Endothelial cell of hepatic sinusoid (primary cell): Measurements from ENCODE around the gene PAX4.

Experiments used
- in situ Hi-C: cut with HindIII; loops from 2 replicates; pipeline ENCODE4 v1.10.0; 2017; ENCODE audit warnings: low sequenced_read_pairs

PAX4 gene

DNA sequence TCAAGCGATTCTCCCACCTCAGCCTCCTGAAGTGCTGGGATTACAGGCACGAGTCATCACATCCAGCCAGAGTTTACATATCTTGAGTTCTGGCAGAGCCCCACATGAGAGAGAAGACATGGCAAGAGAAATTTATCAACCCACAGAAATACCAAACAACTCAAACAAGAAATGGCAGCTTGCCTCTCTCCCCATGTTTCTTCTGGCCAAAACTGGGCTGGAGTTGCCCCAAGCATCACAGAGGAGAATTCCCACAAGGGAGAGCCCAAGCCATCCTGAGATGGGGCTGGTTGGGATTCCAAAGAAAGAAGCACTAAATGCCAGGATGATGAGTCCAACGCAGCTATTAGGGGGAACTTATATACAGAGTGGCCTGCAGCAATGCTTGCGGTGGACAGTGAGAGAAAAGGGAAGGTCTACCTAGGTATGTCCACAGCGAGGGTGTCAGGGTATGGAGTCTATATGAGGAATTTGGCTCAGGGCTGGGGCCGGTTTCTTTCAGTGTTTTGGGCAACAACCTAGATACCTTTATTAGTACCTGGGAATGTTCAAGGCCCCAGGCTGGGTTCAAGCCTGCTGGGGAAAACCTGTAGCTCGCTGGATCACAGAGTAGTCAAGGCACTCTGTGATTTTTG is 14.5 kb upstream of the PAX4 start:
- in situ Hi-C loops = no loop called here

DNA sequence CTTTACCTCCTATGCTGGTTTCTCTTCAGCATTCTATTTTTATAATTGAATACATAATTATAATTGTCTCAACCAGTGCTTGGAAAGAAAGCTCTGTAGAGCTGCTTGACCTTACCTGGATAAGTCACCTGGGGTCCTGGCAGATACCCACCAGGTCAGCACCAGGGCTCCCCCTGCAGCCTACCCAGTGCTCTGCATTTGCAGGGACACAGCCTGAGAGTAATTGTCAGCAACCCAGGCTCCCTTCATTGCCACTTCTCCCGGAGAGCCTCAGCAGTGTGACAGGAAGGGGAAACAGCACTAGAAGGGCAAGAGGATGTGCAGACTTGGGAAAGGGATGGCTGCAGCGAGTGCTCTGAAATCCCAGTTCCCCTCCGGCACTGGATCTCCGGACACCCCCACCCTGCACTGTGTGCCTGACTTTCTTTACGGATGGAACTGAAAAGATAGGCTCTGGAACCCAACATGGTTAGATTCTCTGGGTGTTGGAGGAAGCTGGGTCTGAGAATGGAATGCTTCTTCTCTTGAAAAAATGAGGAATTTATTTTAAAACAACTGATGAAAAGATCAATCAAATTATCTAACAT is 11.4 kb upstream of the PAX4 start:
- in situ Hi-C loops = no loop called here

GRCh38 chr7:127628445-127628844 is 10.5 kb upstream of the PAX4 start:
- in situ Hi-C loops = no loop called here

DNA sequence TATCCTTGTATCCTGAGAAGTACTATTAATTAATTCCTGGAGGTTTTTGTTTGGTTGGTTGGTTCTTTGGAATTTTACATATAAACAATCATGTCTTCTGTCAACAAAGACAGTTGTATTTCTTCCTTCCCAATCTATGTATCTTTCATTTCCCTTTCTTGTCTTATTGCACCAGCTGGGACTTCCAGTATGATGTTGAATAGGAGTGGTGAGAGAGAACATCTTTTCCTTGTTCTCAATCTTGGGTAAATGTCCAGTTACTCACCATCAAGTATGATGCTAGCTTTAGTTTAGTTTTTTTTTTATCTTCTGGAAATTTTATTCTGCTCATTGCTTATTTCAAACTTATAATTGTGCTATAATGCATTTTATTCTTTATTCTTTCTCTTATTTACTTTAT is 7.4 kb upstream of the PAX4 start:
- in situ Hi-C loops = no loop called here

- in situ Hi-C loops = no loop called here
Measured at GRCh38 chr7:127620406-127621233, 2.7 kb upstream of the PAX4 start.

DNA sequence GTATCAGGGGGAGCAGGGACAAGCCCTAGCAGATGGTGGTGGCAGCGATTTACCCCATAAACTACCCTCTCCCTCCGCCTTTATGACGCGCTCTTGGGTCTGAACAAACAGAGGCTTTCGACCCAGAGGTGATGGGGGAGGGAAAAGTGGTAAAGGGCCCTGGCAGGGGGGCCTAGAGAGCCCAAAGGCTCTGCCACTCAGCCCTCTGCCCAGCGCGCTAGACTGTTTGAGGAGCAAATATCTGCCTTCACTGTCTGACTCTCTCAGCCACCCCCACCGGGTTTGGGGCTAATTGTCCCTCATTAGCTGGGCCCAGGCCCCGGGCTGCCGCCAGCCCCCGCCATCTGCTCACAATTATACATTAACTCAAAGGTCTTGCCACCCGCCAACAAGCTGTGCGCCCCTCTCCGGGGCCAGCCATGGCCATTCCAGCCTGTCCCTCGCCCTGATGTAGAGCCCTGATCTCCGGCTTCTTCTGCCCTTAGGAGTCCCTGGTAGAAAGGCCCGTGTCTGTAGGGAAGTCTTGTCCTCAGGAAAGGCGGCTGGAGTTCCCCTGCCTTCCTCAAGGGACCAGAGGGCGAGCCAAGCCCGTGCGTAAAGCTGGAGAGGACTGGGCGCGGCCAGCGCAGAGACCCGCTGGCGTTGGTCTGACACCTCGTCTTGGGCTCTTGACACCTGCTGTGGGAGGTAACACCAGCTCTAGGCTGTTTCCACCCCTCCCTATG is 1.9 kb upstream of the PAX4 start:
- in situ Hi-C loops = no loop called here

DNA sequence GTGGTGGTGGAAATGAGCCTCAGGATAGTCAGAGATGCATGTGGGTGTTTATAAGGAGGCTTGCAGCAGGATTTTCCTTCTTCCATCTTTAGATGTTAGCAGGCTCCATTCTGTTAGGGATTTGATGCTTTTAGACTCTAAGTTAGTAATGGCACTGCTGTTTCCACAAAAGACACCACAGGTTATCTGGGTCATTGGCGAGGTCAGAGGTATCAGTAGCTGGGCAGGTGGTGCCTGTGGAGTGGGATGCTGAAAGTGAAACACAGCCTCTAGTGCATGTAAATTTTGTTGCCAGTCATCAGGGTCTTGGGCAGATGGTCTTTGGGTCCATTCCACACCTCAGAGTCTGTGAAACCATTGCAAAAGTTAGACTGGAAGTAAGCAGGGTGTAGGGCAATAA is 833 bp upstream of the PAX4 start:
- in situ Hi-C loops = no loop called here

GRCh38 chr7:127616724-127617123 is 1.2 kb downstream of the PAX4 start:
- in situ Hi-C loops = no loop called here

DNA sequence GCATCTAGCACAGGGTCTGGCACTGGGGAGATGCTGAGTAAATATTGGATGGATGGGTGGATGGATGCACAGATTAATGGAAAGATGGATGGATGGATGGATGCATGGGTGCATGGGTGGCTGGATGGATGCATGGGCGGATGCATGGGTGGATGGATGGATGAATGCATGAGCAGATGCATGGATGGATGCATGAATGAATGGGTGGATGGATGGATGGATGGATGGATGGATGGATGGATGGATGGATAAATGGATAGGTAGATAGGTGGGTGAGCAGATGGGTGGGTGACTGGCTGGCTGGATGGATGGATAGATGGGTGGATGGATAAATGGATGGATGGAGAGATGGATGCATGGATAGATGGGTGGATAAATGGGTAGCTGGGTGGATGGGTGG is 5.7 kb downstream of the PAX4 start:
- in situ Hi-C loops = no loop called here

- in situ Hi-C loops = no loop called here
Measured at GRCh38 chr7:127609297-127609696, 8.6 kb downstream of the PAX4 start.

GRCh38 chr7:127608446-127608845 is 9.5 kb downstream of the PAX4 start:
- in situ Hi-C loops = no loop called here

- in situ Hi-C loops = no loop called here
Measured at GRCh38 chr7:127600885-127601284, 17.1 kb downstream of the PAX4 start.

- in situ Hi-C loops = no loop called here
Measured at GRCh38 chr7:127598318-127598717, 19.6 kb downstream of the PAX4 start.

DNA sequence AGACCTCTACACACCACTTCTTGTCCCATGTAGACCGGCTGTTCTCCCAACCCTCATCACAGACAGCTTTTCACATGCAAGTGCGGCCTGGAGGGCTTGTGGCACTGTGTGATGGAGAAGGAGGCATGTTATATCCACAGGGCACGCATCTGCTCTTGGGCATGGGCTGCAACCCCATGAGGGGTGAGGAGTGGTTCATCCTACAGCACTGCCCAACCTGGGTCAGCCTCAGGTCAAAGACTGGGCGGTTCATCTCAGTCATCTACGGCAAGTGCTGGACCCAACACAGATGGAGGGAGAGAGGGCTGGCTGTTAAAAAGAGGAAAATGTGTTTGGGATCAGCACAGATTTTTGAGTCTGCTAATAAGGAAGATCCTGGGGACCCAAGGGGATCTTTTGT is 22.2 kb downstream of the PAX4 start:
- in situ Hi-C loops = no loop called here

- in situ Hi-C loops = no loop called here
Measured at GRCh38 chr7:127594490-127594889, 23.5 kb downstream of the PAX4 start.

DNA sequence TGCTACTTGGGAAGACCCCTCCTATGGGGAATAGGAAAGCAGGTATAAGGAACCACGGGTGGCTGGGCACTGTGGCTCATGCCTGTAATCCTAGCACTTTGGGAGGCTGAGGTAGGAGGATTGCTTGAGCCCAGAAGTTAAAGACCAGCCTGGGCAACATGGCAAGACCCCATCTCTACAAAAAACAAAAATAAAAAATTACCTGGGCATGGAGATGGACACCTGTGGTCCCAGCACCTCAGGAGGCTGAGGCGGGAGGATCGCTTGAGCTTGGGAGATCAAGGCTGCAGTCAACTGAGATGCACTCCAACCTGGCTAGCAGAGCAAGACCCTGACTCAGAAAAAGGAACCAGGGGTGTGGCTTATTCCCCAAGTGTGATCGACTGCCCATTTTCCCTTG is 25.4 kb downstream of the PAX4 start:
- in situ Hi-C loops = no loop called here

GRCh38 chr7:127591591-127591990 is 26.4 kb downstream of the PAX4 start:
- in situ Hi-C loops = no loop called here

DNA sequence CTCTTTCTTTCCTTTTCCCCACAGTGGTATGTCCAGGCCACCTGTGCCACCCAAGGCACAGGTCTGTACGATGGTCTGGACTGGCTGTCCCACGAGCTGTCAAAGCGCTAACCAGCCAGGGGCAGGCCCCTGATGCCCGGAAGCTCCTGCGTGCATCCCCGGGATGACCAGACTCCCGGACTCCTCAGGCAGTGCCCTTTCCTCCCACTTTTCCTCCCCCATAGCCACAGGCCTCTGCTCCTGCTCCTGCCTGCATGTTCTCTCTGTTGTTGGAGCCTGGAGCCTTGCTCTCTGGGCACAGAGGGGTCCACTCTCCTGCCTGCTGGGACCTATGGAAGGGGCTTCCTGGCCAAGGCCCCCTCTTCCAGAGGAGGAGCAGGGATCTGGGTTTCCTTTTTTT is 26.8 kb downstream of the PAX4 start:
- in situ Hi-C loops = no loop called here

DNA sequence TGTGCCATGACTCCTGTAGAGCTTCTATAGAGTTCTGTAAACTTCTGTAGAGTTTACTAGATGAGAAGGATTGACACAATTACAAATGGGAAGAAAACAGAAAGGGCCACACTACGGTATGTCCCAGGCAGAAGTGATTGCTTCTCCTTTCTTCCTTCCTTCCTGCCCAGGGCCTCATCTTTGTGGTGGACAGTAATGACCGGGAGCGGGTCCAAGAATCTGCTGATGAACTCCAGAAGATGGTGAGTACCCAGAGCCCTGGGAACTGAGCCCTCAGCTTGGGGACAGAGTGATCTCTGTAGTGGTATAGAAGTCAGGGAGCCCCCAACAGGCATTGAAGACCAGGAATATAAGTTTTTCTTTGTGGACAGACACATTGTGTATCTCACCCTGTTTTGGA is 28.0 kb downstream of the PAX4 start:
- in situ Hi-C loops = no loop called here

- in situ Hi-C loops = no loop called here
Measured at GRCh38 chr7:127588697-127589482, 29.1 kb downstream of the PAX4 start.
